HFF-Myc (cell line): ENCODE measurements around the gene SMURF2.
"Not testable (repeated sequence)": the region's sequence is repeated elsewhere in the genome, so short reads cannot be mapped to it uniquely, and the experiment has no call there.

Experiments
- DNase-seq: peaks from one replicate; pipeline ENCODE4 v3.0.0-alpha.2; 2011; ENCODE audit warnings: low read depth; ENCODE audit errors: extremely low read depth
- H3K4me3 ChIP-seq: replicated peaks from 2 replicates; pipeline ENCODE4 v1.5.1; 2011; ENCODE audit warnings: low read depth, mild to moderate bottlenecking, control low read depth, low read length
- CTCF ChIP-seq: IDR thresholded peaks from 2 replicates; pipeline ENCODE4 v1.5.1; 2012; ENCODE audit warnings: mild to moderate bottlenecking, low read depth, low read length, control low read depth; ENCODE audit errors: missing control alignments

The SMURF2 gene

GRCh38 chr17:64617125-64617780 lies 44.9 kb downstream of the SMURF2 start:
- no peak for DNase-seq
- no peak overlapping the region for H3K4me3 ChIP-seq
- TF ChIP-seq CTCF: no peak

- no peak for TF ChIP-seq CTCF
- DNase-seq: no peak
- no peak overlapping the region for H3K4me3 ChIP-seq
Observed at GRCh38 chr17:64615028-64615677, 47.0 kb downstream of the SMURF2 start.

GRCh38 chr17:64614266-64615027 lies 47.7 kb downstream of the SMURF2 start:
- no peak overlapping the region for H3K4me3 ChIP-seq
- TF ChIP-seq CTCF: no peak
- no peak for DNase-seq

- no peak overlapping the region for H3K4me3 ChIP-seq
- TF ChIP-seq CTCF: no peak
- no peak for DNase-seq
Observed at GRCh38 chr17:64611369-64611768, 50.7 kb downstream of the SMURF2 start.

- not testable (repeated sequence) for DNase-seq, H3K4me3 ChIP-seq
Observed at GRCh38 chr17:64610244-64610643, 51.9 kb downstream of the SMURF2 start.

GRCh38 chr17:64608571-64608981 lies 53.5 kb downstream of the SMURF2 start:
- H3K4me3 ChIP-seq: no peak overlapping the region
- TF ChIP-seq CTCF: no peak
- no peak for DNase-seq

GRCh38 chr17:64607862-64608565 lies 54.1 kb downstream of the SMURF2 start:
- no peak overlapping the region for H3K4me3 ChIP-seq
- no peak for TF ChIP-seq CTCF
- DNase-seq: no peak

GRCh38 chr17:64604532-64604931 lies 57.6 kb downstream of the SMURF2 start:
- not testable (repeated sequence) for DNase-seq, H3K4me3 ChIP-seq
